H1 (cell line): ENCODE data around the gene TRUB1. TPM values are rescaled to one million over a fixed set of nuclear protein-coding genes. Genes with fewer than 3 reads are reported as not detected.

Experiments
- CTCF ChIA-PET: fragments of 300-600 bp; sonication (Branson Sonifier 250); formaldehyde crosslinking; loops from one replicate; lab custom pipeline; 2021; ENCODE audit not compliant: partially characterized antibody; lab: Charles Lee
- POLR2A ChIA-PET: fragments of 300-600 bp; sonication (Branson Sonifier 250); formaldehyde crosslinking; loops from one replicate; lab custom pipeline; 2021; ENCODE audit warnings: inconsistent platforms; ENCODE audit not compliant: partially characterized antibody; lab: Charles Lee
- DNase-seq, 2 experiments: peaks; one replicate each; pipeline versions ENCODE4 v3.0.0 to v3.0.0-alpha.2; 2010 to 2022; ENCODE audit warnings: low spot score in 2 of 2, low read depth in 1 of 2, mixed read lengths in 1 of 2
- FAIRE-seq: peaks from 2 replicates; lab custom pipeline; 2011; peaks lifted over from hg19 to GRCh38; lab: Jason Lieb, UNC
- H2AFZ ChIP-seq: 2 replicates; pipeline ENCODE4 v1.8.1; 2012; ENCODE audit warnings: low read length, inconsistent platforms
- H2AK5ac ChIP-seq: 2 replicates; pipeline ENCODE4 v1.6.1; 2013; ENCODE audit warnings: low read depth, low read length
- H2BK120ac ChIP-seq: replicated peaks from 2 replicates; pipeline ENCODE3; 2013; ENCODE audit warnings: low read depth, low read length, inconsistent platforms
- H2BK12ac ChIP-seq: 2 replicates; pipeline ENCODE4 v1.6.1; 2013; ENCODE audit warnings: low read depth, low read length
- H2BK15ac ChIP-seq: 2 replicates; pipeline ENCODE4 v1.6.1; 2013; ENCODE audit warnings: low read length
- H2BK20ac ChIP-seq: 2 replicates; pipeline ENCODE4 v1.6.1; 2013; ENCODE audit warnings: low read length
- H2BK5ac ChIP-seq: 2 replicates; pipeline ENCODE4 v1.6.1; 2013; ENCODE audit warnings: low read depth, low read length
- H3K14ac ChIP-seq: 2 replicates; pipeline ENCODE4 v1.6.1; 2013; ENCODE audit warnings: inconsistent platforms; ENCODE audit not compliant: insufficient read length
- H3K18ac ChIP-seq: 2 replicates; pipeline ENCODE4 v1.6.1; 2013; ENCODE audit warnings: low read length; ENCODE audit errors: extremely low read depth
- H3K23ac ChIP-seq: 2 replicates; pipeline ENCODE4 v1.6.1; 2013; ENCODE audit warnings: inconsistent platforms; ENCODE audit not compliant: insufficient read length
- H3K23me2 ChIP-seq: 2 replicates; pipeline ENCODE4 v1.6.1; 2013; ENCODE audit warnings: low read depth, low read length
- H3K27ac ChIP-seq: 2 replicates; pipeline ENCODE4 v1.6.1; 2011; ENCODE audit warnings: low read depth, low read length, inconsistent platforms
- H3K27me3 ChIP-seq, 4 experiments: replicated peaks in 1 of 4; 1 replicate in 1 of 4; 2 replicates in 3 of 4; pipeline versions ENCODE4 v1.6.1 to v1.8.1; 2011 to 2013; ENCODE audit warnings: low read length in 3 of 4, mild to moderate bottlenecking in 3 of 4, inconsistent platforms in 2 of 4, mixed read lengths in 2 of 4, moderate library complexity in 1 of 4; ENCODE audit not compliant: control insufficient read depth in 3 of 4, insufficient read depth in 3 of 4; ENCODE audit errors: extremely low read depth in 1 of 4
- H3K36me3 ChIP-seq, 4 experiments: 2 replicates each; pipeline versions ENCODE4 v1.6.1 to v1.8.1; 2011 to 2013; ENCODE audit warnings: mild to moderate bottlenecking in 4 of 4, low read length in 3 of 4, moderate library complexity in 2 of 4, control low read depth in 1 of 4, inconsistent platforms in 1 of 4; ENCODE audit not compliant: insufficient read depth in 4 of 4, control insufficient read depth in 2 of 4
- H3K4ac ChIP-seq: replicated peaks from 2 replicates; pipeline ENCODE3; 2013; ENCODE audit warnings: low read length, low read depth, mixed read lengths, inconsistent platforms; ENCODE audit not compliant: insufficient read length
- H3K4me1 ChIP-seq, 4 experiments: replicated peaks in 1 of 4; 1 replicate in 1 of 4; 2 replicates in 3 of 4; pipeline versions ENCODE4 v1.6.1 to v1.8.1; 2011 to 2013; ENCODE audit warnings: low read length in 3 of 4, inconsistent platforms in 2 of 4, mixed read lengths in 1 of 4; ENCODE audit not compliant: insufficient read depth in 4 of 4, control insufficient read depth in 3 of 4
- H3K4me2 ChIP-seq, 2 experiments: 2 replicates each; pipeline versions ENCODE4 v1.6.1 to v1.8.1; 2011 to 2013; ENCODE audit warnings: low read depth in 2 of 2, low read length in 2 of 2, control low read depth in 1 of 2, inconsistent platforms in 1 of 2, mild to moderate bottlenecking in 1 of 2; ENCODE audit not compliant: insufficient read depth in 1 of 2
- H3K4me3 ChIP-seq, 4 experiments: fragments of 200-600, 300-600 bp in 1 of 4; sonication (generic), shearing (Covaris generic), sonication (Bioruptor Twin) in 1 of 4; 2 replicates each; pipeline versions ENCODE4 v1.5.1 to v1.8.1; 2011 to 2016; ENCODE audit warnings: low read length in 4 of 4, low read depth in 3 of 4, control low read depth in 2 of 4, inconsistent platforms in 2 of 4, mild to moderate bottlenecking in 2 of 4, mixed read lengths in 1 of 4, moderate library complexity in 1 of 4; ENCODE audit not compliant: insufficient read depth in 2 of 4; ENCODE audit errors: extremely low read depth in 1 of 4
- H3K56ac ChIP-seq: replicated peaks from 2 replicates; pipeline ENCODE3; 2013; ENCODE audit warnings: low read depth, mild to moderate bottlenecking, mixed read lengths, low read length, inconsistent platforms; ENCODE audit not compliant: insufficient read length
- H3K79me1 ChIP-seq: 2 replicates; pipeline ENCODE4 v1.6.1; 2013; ENCODE audit warnings: low read depth, low read length, control low read depth
- H3K79me2 ChIP-seq, 2 experiments: 2 replicates each; pipeline versions ENCODE4 v1.6.1 to v1.8.1; 2012 to 2013; ENCODE audit warnings: low read length in 2 of 2, mild to moderate bottlenecking in 2 of 2, inconsistent platforms in 1 of 2; ENCODE audit not compliant: insufficient read depth in 2 of 2, control insufficient read depth in 1 of 2
- H3K9ac ChIP-seq, 4 experiments: replicated peaks in 1 of 4; 1 replicate in 1 of 4; 2 replicates in 3 of 4; pipeline versions ENCODE4 v1.6.1 to v1.8.1; 2011 to 2013; ENCODE audit warnings: low read depth in 3 of 4, low read length in 3 of 4, control low read depth in 2 of 4, mild to moderate bottlenecking in 2 of 4, moderate library complexity in 2 of 4, inconsistent platforms in 1 of 4; ENCODE audit errors: extremely low read depth in 1 of 4
- H3K9me3 ChIP-seq, 2 experiments: 2 replicates each; pipeline versions ENCODE4 v1.6.1 to v1.8.1; 2012 to 2013; ENCODE audit warnings: mild to moderate bottlenecking in 2 of 2, moderate library complexity in 2 of 2, control low read depth in 1 of 2, inconsistent platforms in 1 of 2, low read depth in 1 of 2, low read length in 1 of 2, mixed read lengths in 1 of 2; ENCODE audit not compliant: insufficient read depth in 2 of 2
- H4K20me1 ChIP-seq, 2 experiments: replicated peaks in 1 of 2; 2 replicates each; pipeline versions ENCODE3 to v1.8.1; 2011 to 2013; ENCODE audit warnings: inconsistent platforms in 2 of 2, low read length in 2 of 2, mild to moderate bottlenecking in 1 of 2; ENCODE audit not compliant: insufficient read depth in 2 of 2, control insufficient read depth in 1 of 2
- H4K5ac ChIP-seq: 2 replicates; pipeline ENCODE4 v1.6.1; 2013; ENCODE audit warnings: low read length, low read depth, mixed read lengths, inconsistent platforms; ENCODE audit not compliant: insufficient read length
- H4K8ac ChIP-seq: 2 replicates; pipeline ENCODE4 v1.8.0; 2013; ENCODE audit warnings: mild to moderate bottlenecking, moderate library complexity, low read length, inconsistent platforms; ENCODE audit not compliant: insufficient read depth; ENCODE audit errors: extremely low read depth
- H4K91ac ChIP-seq: replicated peaks from 2 replicates; pipeline ENCODE3; 2013; ENCODE audit warnings: low read length, mixed read lengths, inconsistent platforms; ENCODE audit not compliant: insufficient read length
- BCL11A ChIP-seq, 2 experiments: IDR thresholded peaks; one replicate each; pipeline ENCODE4 v1.6.1; 2011; ENCODE audit warnings: low read depth in 2 of 2, low read length in 2 of 2, mild to moderate bottlenecking in 2 of 2
- BRCA1 ChIP-seq: IDR thresholded peaks from 2 replicates; pipeline ENCODE4 v1.6.1; 2012; ENCODE audit warnings: low read depth, low read length, improper control_type of control experiment
- HDAC6 ChIP-seq: IDR thresholded peaks from one replicate; pipeline ENCODE4 v1.7.1; 2012; ENCODE audit warnings: low read depth, mild to moderate bottlenecking, inconsistent platforms, low read length, moderate library complexity
- JUND ChIP-seq: IDR thresholded peaks from 2 replicates; pipeline ENCODE4 v1.6.1; 2011; ENCODE audit warnings: mild to moderate bottlenecking, improper control_type of control experiment, low read length
- RNF2 ChIP-seq: fragments of 200-900, 300-1000 bp; sonication (generic); IDR thresholded peaks from 2 replicates; pipeline ENCODE4 v1.7.1; 2016; ENCODE audit warnings: borderline replicate concordance, low read depth, mild to moderate bottlenecking, antibody characterized with exemption, low read length; ENCODE audit not compliant: poor library complexity, severe bottlenecking; ENCODE audit errors: missing control alignments
- SIX5 ChIP-seq: IDR thresholded peaks from 2 replicates; pipeline ENCODE4 v1.6.1; 2011; ENCODE audit warnings: mild to moderate bottlenecking, low read depth, low read length
- TAF7 ChIP-seq: optimal IDR thresholded peaks from 2 replicates; pipeline ENCODE3; 2011; ENCODE audit warnings: low read depth, mild to moderate bottlenecking, inconsistent platforms, low read length, moderate library complexity, borderline replicate concordance
- WGBS, 2 experiments: shearing (Covaris generic) in 1 of 2; methylation state at CpG; one replicate each; pipeline versions ENCODE4 v1.1.6 to v1.1.7; 2013 to 2015; ENCODE audit warnings: low lambda C conversion rate in 2 of 2, mixed read lengths in 2 of 2, inconsistent platforms in 1 of 2, low coverage in 1 of 2, missing lambda C conversion rate in 1 of 2; ENCODE audit not compliant: insufficient replicate concordance in 2 of 2, insufficient coverage in 1 of 2, insufficient read length in 1 of 2; ENCODE audit errors: extremely low coverage in 1 of 2, missing lambda C conversion rate in 1 of 2; 5-methylcytosine and 5-hydroxymethylcytosine counted together
- polyA plus RNA-seq, 7 experiments: library from polyadenylated mRNA; depleted of rRNA in 3 of 7; stranded (reverse) in 5 of 7; unstranded in 2 of 7; fragments of >200 nt in 5 of 7; fragments of 200-250 nt in 2 of 7; gene quantifications; 1 replicate in 5 of 7; 2 replicates in 1 of 7; 4 replicates in 1 of 7; pipeline versions ENCODE4 v1.2.1 to v1.2.3, GENCODE V29; 2011 to 2013; ENCODE audit warnings: missing spikeins in 2 of 7, mixed read lengths in 2 of 7
- total RNA-seq: library from RNA; stranded (reverse); fragmentation: NEBNext Ultra II Directional; extraction: Animal tissue kit (Norgen Biotek cat#: 25700); gene quantifications from 2 replicates; pipeline ENCODE4 v1.2.1, GENCODE V29; 2021

TRUB1 gene
- total and polyA plus RNA-seq, 2 of the 8 experiments (the other 6 are each of a cell fraction or from before 2014, with no cell fraction given), result 6.3 to 22.2 TPM

- POLR2A ChIA-PET, result interaction anchor here (0.6 kb wide), 1 partner anchor 885 kb away, joined by 3 read pairs; no protein-coding TSS in a partner anchor
- no peak overlapping the region for H4K5ac ChIP-seq
- FAIRE-seq, result no peak
- no peak for DNase-seq
- CTCF ChIA-PET, result interaction anchor here (0.5 to 2.0 kb wide), 5 partner anchors 11 to 423 kb away, joined by 3 to 7 read pairs (median 4); no protein-coding TSS in a partner anchor
- no peak overlapping the region for H2AFZ ChIP-seq
- H3K18ac ChIP-seq, result no peak overlapping the region
- H3K79me2 ChIP-seq, result no peaks in the 10 kb centered on the region
- no peak overlapping the region for H4K91ac ChIP-seq
- H3K4ac ChIP-seq, result no peak overlapping the region
- no peaks in the 10 kb centered on the region; the same call in 1 of the 2 replicates for H3K23me2 ChIP-seq
- no peak overlapping the region for H2BK120ac ChIP-seq
- H3K4me2 ChIP-seq, result no peak overlapping the region
- H2BK20ac ChIP-seq, result no peak overlapping the region
- H4K20me1 ChIP-seq, result no peaks in the 10 kb centered on the region
- no peak overlapping the region for H3K56ac ChIP-seq
- WGBS, 2 experiments, result 94% methylated on average over 5 of the region's 5 CpGs; no CpG with 5 or more reads in 1 of the 2 experiments
- H2BK15ac ChIP-seq, result no peak overlapping the region
- no peak overlapping the region for H3K27ac ChIP-seq
- no peak overlapping the region for H2BK5ac ChIP-seq
- no peak overlapping the region for H3K23ac ChIP-seq
- H4K8ac ChIP-seq, result no peak overlapping the region
- no peaks in the 10 kb centered on the region for H3K79me1 ChIP-seq
- no peak overlapping the region for H2AK5ac ChIP-seq
- H3K36me3 ChIP-seq, result no peaks in the 10 kb centered on the region
- H3K9me3 ChIP-seq, result no peaks in the 10 kb centered on the region
- H2BK12ac ChIP-seq, result no peak overlapping the region
- H3K4me3 ChIP-seq, result no peak overlapping the region
- H3K4me1 ChIP-seq, result peaks cover 0 to 4% (median 0%) of the 10 kb centered on the region in 4 experiments; a peak in 1 of 7 replicates
- H3K27me3 ChIP-seq, result no peaks in the 10 kb centered on the region
- no peak for TF ChIP-seq RNF2
- TF ChIP-seq TAF7, result no peak
- no peak for TF ChIP-seq JUND
- TF ChIP-seq BCL11A (IDR thresholded peaks at IDR 0.05; ENCODE audit: low read depth in 2 of 2, low read length in 2 of 2), result no peak
- TF ChIP-seq SIX5, result no peak
- TF ChIP-seq HDAC6, result no peak
- no peak for TF ChIP-seq BRCA1
- no peak overlapping the region for H3K14ac ChIP-seq
- no peak overlapping the region for H3K9ac ChIP-seq
Observed at GRCh38 chr10:114893251-114893650, 44.7 kb upstream of the TRUB1 start.
